Coronary artery (tissue), 2 donors: Measurements from ENCODE around the gene HTR5A.

Experiments
- DNase-seq: peaks from one replicate; pipeline ENCODE4 v3.0.0-alpha.2; 2017; ENCODE audit warnings: low spot score
- H3K27ac ChIP-seq, 2 donors: fragments of 200-600 bp; sonication (generic); one replicate each; pipeline ENCODE4 v1.5.1; 2016 to 2019
- H3K4me3 ChIP-seq: fragments of 200-600 bp; sonication (generic); 2 replicates; pipeline ENCODE4 v1.5.1; 2016; ENCODE audit warnings: mild to moderate bottlenecking, moderate library complexity
- TF ChIP-seq, protein P1 (sequence below): fragments of 200-600 bp; sonication (generic); IDR thresholded peaks from one replicate; pipeline ENCODE4 v1.5.1; 2019; ENCODE audit warnings: antibody characterized with exemption

HTR5A gene

DNA sequence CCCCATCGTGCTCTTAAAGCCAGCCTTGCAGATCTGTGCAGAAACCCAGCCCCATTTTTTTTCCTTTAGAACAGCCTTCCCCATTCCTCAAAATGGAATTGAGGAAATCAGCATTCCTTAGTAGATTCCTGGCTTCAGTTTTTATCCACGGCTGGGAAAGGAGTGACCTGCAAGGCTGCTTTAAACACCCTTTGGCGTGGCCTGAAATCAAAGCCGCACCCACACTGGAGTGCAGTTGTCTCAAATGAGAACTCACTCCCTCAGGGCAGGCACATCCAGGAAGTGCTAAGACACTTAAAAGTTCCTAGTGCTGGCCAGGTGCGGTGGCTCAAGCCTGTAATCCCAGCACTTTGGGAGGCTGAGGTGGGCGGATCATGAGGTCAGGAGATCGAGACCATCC is 34.8 kb downstream of the HTR5A start:
- TF ChIP-seq, protein P1, sequence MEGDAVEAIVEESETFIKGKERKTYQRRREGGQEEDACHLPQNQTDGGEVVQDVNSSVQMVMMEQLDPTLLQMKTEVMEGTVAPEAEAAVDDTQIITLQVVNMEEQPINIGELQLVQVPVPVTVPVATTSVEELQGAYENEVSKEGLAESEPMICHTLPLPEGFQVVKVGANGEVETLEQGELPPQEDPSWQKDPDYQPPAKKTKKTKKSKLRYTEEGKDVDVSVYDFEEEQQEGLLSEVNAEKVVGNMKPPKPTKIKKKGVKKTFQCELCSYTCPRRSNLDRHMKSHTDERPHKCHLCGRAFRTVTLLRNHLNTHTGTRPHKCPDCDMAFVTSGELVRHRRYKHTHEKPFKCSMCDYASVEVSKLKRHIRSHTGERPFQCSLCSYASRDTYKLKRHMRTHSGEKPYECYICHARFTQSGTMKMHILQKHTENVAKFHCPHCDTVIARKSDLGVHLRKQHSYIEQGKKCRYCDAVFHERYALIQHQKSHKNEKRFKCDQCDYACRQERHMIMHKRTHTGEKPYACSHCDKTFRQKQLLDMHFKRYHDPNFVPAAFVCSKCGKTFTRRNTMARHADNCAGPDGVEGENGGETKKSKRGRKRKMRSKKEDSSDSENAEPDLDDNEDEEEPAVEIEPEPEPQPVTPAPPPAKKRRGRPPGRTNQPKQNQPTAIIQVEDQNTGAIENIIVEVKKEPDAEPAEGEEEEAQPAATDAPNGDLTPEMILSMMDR: no peak
- Histone ChIP-seq H3K27ac (no peak overlapping the region), H3K4me3 (no peak overlapping the region)
- DNase-seq: no peak

DNA sequence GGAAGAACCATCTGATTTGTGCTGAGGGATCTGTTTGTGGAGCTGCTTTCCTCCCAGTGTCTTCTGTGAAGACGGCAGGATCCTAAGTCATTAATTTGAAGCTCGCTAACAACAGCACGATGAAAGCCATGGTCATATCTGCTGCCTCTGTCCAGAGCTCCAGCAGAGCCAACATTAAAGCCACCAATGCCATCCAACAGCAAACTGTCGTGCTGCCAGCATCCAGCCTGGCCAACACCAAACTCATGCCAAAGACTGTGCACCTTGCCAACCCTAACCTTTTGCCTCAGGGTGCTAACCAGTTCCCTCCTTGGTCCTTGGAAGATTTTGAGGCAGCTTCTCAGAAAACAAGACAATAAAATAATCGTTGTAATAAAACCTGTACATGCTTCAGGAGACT is 36.2 kb downstream of the HTR5A start:
- H3K27ac ChIP-seq: no peak overlapping the region
- no peak for DNase-seq
- TF ChIP-seq, protein P1: no peak
- no peak overlapping the region for H3K4me3 ChIP-seq

DNA sequence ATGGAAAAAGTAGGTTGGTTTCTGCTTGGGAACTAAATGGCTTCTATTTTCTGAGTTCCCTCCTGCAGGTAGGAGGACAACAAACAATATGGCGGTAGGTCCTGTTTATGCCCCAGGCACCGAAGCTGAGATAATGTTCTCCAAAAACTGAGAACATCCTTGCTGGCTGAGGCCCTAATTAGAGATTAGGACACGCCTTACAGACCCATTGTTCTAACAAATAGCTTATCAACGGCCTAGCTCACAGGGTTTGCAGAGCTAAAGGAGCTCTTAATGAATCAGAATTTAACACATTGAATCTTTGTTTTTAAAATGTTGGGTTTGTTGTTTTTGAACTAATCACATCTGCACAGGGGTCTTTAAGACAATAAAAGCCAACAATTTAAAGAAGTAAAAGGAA is 37.0 kb downstream of the HTR5A start:
- no peak for DNase-seq
- TF ChIP-seq, protein P1: no peak
- H3K27ac ChIP-seq: no peak overlapping the region
- no peak overlapping the region for H3K4me3 ChIP-seq

DNA sequence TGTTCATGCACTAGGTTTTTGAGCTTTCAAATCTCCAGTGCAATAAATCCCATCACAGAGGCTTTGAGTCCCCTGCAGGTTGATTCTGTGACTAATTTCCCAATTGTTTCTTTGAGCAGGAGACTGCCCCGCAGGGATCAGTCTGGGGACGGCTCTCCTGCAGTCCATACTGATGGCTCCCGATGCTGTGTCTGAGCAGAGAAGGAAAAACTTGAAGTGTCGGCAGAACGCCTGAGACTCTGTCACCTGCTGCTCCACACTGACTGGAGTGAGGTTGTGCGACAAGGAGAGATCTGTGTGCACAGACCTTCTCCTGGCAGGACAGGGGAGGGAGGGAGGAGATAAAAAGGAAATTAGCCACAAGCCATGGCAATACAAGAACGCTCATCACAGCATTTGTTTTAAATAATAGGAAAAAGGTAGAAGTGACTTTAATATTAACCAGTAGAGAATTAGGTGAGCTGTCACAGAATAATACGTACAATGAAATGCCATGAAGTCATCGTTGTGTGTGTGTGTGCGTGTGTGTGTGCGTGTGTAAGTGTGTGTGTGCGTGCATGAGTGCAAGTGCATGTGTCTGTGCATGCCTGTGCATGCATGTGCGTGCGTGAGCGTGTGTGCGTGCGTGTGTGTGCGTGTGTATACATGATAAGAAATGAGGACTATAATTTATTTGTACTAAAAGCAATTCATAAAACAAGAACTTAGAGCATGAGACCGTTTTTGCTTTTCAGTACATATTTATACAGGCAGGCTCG is 38.2 kb downstream of the HTR5A start:
- TF ChIP-seq, protein P1: no peak
- DNase-seq: no peak
- Histone ChIP-seq H3K27ac (no peak overlapping the region), H3K4me3 (no peak overlapping the region)

DNA sequence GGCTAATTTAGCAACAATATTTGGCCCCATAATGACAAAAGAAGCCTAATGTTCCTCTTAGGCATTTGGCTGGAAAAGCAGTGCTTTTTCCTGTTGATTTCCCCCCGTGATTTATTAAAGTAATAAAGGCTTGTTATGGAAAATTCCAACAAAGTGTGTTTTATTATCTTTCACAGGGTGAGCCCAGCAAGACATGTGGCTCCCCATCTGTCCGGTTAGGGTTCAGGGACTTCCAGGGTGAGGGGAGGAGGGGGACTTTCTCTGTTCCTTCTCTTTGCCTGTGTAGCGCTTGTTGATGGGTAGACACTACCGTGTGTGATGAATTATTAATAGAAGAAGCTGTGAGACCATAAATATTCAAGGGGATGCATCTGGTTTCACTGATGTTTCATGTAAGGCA is 39.0 kb downstream of the HTR5A start:
- DNase-seq: no peak
- Histone ChIP-seq H3K27ac (no peak overlapping the region), H3K4me3 (no peak overlapping the region)
- TF ChIP-seq, protein P1: no peak

DNA sequence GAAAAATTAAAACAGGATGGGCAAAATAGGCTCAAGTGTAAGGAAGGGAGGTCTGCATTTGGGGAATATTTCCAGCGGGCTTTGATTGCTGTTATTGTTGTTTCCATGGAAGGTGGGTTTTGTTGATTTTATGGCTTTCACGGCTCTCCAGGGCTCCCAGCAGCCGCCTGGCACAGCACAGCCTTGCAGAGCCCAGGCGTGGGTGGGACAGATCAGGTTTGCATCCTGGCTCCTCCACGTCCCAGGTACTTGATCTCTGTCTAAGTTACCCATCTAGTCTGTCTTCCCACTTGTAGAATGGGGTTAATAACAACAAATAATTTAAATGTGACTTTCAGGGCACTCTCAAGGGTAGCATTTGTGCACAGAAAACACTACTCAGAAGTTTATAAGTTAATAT is 45.2 kb downstream of the HTR5A start:
- Histone ChIP-seq H3K4me3 (no peak overlapping the region), H3K27ac (no peak overlapping the region)
- TF ChIP-seq, protein P1: no peak
- no peak for DNase-seq

DNA sequence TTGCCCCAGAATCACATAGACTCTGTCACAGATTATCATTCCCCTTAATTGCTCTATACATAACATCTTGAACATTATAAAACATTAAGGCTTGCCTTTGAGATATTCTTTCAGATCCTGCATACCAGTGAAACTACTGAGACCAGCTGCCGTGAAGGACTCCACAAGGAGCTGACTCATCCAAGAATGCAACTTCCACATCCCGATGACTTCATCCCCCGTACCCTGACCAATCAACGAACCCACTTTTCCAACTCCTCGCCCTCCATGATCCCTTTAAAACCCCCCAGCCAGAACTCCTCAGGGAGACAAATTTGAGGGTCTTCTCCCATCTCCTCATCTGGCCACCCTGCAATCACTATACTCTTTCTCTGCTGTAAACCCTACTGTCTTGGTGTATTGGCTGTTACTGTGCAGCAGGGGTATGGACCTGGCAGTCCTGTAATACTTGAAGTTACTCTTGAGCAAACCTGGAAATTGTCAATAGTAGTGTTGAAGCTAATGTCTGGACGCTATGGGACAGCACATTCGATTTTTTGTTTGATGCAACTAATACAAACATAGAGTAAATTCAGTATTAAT is 49.8 kb downstream of the HTR5A start:
- Histone ChIP-seq H3K4me3 (no peak overlapping the region), H3K27ac (no peak overlapping the region)
- TF ChIP-seq, protein P1: no peak
- no peak for DNase-seq
